ENCODE measurements around the gene ZBTB20. TPM values are rescaled to one million over a fixed set of nuclear protein-coding genes. Genes with fewer than 3 reads are reported as not detected.
A peak's percentile ranks its signal among the peaks of the same experiment; 100 is the strongest.
"Not testable (repeated sequence)": the region's sequence is repeated elsewhere in the genome, so short reads cannot be mapped to it uniquely, and the experiment has no call there.

ZBTB20 gene
- total RNA-seq, 1 experiment from 2014 or later = 25.9 TPM

DNA sequence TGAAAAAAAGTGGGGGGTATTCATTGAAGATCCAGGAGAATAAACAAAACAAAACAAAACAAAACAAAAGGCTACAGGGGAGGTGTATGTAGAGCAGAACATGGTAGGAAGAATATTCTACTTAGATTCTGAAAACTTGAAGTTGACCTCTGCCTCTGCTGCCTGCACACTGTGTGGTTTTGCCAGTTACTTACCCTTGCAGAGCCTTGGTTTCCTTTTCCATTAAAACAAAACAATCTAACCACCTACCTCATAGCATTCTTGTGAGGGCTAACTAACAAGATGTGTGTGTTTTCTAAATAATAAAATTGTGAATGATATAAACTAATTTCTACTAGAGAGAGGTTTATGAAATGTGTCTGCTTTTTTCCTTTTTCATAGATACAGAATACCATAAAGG lies 430.2 kb downstream of the ZBTB20 start:
- no peak for DNase-seq (ENCODE audit: low read depth)

- DNase-seq (ENCODE audit: low read depth) = no peak
These were observed 431.0 kb downstream of the ZBTB20 start for GRCh38 chr3:114716126-114716525.

- no peak for DNase-seq (ENCODE audit: low read depth)
These were observed 432.1 kb downstream of the ZBTB20 start for GRCh38 chr3:114714957-114715460.

GRCh38 chr3:114714237-114714636 lies 432.9 kb downstream of the ZBTB20 start:
- DNase-seq (ENCODE audit: low read depth) = peak; percentile 54

GRCh38 chr3:114712728-114713492 lies 434.2 kb downstream of the ZBTB20 start:
- DNase-seq (ENCODE audit: low read depth) = no peak

DNA sequence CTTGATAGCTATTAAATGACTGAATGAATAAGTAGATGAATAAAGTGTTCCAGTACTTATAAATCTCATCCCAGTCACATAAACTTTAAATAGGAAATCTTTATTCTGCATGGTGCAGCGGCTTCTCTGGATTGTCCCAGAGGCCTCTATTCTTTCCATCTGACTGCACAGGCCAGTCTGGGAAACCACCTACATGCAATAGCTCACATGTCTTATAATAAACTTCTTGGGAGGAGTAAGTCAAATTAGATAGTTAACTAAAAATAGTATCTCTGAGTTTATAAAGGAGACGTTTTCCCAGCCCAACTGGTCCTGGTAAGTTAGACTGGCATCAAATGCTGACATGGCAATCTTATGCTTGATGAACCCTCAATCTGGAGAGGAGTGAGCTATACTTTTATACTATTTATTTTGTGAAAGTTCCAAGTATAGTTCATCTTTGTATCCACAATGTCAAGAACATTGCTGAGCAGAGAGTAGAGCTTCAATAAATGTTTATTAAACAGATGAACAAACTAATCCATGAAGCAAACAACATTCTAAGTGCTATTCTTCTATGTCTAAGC lies 435.7 kb downstream of the ZBTB20 start:
- no peak for DNase-seq (ENCODE audit: low read depth)

- DNase-seq (ENCODE audit: low read depth) = peak; percentile 15
These were observed 438.0 kb downstream of the ZBTB20 start for GRCh38 chr3:114709102-114709501.

- no peak for DNase-seq (ENCODE audit: low read depth)
These were observed 439.7 kb downstream of the ZBTB20 start for GRCh38 chr3:114707252-114707860.

GRCh38 chr3:114706591-114707232 lies 440.4 kb downstream of the ZBTB20 start:
- DNase-seq (ENCODE audit: low read depth) = peak; percentile 91

DNA sequence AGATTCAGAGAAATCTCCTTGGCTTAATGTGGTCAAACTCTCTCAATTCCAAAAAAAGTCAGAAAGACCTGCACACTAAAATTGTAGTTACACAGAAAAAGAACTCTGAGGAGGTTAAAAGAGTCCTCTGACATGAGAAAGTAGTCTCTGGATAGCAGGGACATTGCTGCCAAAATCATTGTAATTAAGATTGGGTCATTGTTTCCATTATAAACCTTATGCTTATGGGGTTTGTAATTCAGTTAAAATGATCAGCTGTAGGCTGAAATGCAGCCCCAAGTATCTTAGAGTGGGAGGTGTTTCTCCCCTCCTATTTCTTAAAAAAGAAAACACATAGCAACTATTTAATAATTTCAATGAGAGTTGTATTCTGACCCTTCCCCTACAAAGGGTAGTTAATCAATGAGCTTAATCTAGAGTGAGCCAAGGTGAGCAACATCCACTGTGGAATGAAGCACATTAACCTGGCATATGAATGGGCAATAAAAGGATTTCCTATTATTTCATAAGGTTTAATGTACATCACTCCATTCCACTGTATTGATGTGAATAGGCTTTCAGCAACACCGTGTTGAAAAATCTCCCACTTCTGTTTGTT lies 446.4 kb downstream of the ZBTB20 start:
- DNase-seq (ENCODE audit: low read depth) = no peak

- DNase-seq (ENCODE audit: low read depth) = peak; percentile 7
These were observed 448.7 kb downstream of the ZBTB20 start for GRCh38 chr3:114698146-114699105.

GRCh38 chr3:114697401-114697800 lies 449.7 kb downstream of the ZBTB20 start:
- no peak for DNase-seq (ENCODE audit: low read depth)

DNA sequence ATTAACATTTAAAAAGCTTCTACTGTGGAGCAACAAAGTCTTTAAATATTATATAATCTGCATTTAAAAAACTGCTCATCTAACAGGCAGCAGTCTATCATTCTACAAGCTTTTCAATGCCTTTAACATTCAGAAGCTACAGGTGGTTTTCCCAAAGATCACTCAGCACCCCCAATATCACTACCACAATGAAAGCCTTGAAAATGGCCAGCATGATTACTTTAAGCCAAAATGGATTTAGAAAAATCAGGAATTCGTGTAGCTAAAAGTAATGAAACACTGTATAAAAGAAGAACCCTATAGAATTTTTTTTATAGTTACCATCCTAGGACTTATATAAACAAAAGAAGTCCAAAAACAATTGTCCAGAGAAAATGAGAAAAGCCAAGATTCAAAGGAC lies 452.8 kb downstream of the ZBTB20 start:
- no peak for DNase-seq (ENCODE audit: low read depth)

- DNase-seq (ENCODE audit: low read depth) = no peak
These were observed 455.2 kb downstream of the ZBTB20 start for GRCh38 chr3:114691871-114692270.

DNA sequence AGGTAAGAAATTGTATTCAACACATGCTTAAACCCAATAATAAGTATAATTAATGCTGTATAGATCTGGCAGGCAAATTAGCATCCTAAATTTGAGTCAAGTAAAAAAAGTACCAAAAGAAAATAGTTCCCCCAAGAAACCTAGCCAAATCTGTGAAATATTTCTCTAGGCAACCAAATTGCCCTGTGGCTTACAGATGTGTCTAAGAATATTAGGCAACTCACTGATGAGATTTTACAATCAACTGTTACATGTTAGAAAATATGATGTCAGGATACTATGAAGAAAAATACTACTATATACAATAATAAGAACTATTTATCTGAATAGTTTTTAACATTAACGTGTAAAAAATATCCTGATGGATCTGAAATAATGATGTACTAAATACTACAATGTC lies 456.2 kb downstream of the ZBTB20 start:
- no peak for DNase-seq (ENCODE audit: low read depth)

DNA sequence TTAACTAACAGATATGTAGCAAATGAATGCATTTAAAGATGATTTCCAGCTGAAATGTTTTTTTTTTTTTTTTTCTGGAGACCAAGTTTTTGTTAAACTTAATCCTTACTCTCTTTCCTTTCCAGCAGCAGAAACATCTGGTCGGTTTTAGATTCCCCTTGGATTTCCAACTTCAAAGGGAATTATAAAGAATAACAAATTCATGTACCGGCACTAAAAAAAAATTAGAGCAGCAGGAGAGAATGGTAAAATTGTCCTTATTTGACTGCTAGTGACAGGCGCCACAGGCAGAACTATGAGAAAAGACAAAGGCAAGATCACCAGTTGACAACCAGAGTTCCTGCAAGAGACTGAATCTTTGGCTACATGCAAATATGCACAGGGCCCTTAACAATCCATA lies 459.9 kb downstream of the ZBTB20 start:
- no peak for DNase-seq (ENCODE audit: low read depth)

DNA sequence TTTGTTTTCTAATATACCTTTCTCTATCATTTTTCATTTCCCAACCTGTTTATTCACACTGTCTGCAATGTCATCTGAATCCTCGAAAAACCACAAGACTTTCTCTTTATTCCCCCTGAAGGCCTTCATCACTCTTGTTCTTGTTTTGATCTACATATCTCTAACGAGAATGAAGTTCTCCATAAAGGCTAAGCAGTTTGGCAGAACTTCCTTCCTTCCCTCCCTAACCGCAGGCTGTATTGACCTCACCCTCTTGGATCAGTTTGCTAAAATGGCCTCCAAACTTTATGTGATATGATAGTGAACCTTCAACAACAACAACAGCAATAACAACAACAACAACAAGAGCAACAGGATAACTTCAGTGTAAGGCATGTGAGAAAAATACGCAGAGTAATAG lies 460.5 kb downstream of the ZBTB20 start:
- peak; percentile 39 for DNase-seq (ENCODE audit: low read depth)

DNA sequence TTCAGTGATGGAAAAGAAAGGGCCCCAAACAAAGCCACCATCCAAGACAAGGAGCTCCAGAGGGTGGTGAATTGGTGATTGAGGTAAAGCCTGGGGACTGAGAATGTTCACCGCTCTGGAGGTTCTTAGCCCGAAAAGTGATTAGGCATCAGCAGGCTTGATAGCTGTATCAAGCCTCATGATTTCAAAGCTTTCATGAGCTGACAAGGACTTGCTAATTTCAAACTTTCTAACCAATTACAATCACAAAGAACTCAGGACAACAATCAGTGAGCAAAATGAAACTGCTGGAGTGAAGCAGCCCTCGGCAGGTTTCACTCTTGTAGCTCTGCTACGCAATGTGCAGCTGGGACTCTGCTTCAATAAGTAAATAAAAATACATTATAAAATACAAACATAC lies 461.9 kb downstream of the ZBTB20 start:
- DNase-seq (ENCODE audit: low read depth) = no peak

- DNase-seq (ENCODE audit: low read depth) = peak; percentile 29
These were observed 466.8 kb downstream of the ZBTB20 start for GRCh38 chr3:114680299-114680698.

- DNase-seq (ENCODE audit: low read depth) = not testable (repeated sequence)
These were observed 467.3 kb downstream of the ZBTB20 start for GRCh38 chr3:114679773-114680172.

DNA sequence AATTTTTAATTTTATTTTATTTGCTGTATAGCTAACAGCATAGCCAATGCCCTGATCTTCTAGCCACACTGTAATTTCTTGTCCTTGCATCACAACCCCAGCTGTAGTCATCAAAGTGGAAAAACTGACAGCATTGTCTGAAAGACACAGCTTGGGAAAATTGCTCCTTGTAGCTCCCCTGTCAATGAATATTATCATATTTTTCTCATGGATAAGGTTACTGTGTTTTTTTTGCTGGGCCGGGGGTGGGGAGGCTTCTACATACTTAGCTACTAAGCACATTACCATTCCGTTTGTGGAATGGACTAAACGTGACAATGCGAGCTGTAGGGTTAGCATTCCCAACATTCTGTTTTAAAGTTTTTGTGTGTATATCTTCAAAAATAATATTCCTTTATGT lies 472.0 kb downstream of the ZBTB20 start:
- DNase-seq (ENCODE audit: low read depth) = no peak
